Measurements from ENCODE around the gene PSMD8.
"Not testable (repeated sequence)": the region's sequence is repeated elsewhere in the genome, so short reads cannot be mapped to it uniquely, and the experiment has no call there.

PSMD8 gene

GRCh38 chr19:38362076-38362945 lies 12.1 kb upstream of the PSMD8 start:
- peak; percentile 97 for DNase-seq

- DNase-seq: not testable (repeated sequence)
Measured at GRCh38 chr19:38362946-38363688, 11.3 kb upstream of the PSMD8 start.

- no peak for DNase-seq
Measured at GRCh38 chr19:38367041-38367440, 7.3 kb upstream of the PSMD8 start.

- no peak for DNase-seq
Measured at GRCh38 chr19:38369584-38369983, 4.8 kb upstream of the PSMD8 start.

GRCh38 chr19:38370299-38370698 lies 4.1 kb upstream of the PSMD8 start:
- no peak for DNase-seq

GRCh38 chr19:38371081-38371480 lies 3.3 kb upstream of the PSMD8 start:
- no peak for DNase-seq

GRCh38 chr19:38373907-38374331 lies 452 bp upstream of the PSMD8 start:
- DNase-seq: no peak

- DNase-seq: no peak
Measured at GRCh38 chr19:38375098-38375493, 725 bp downstream of the PSMD8 start.

GRCh38 chr19:38375748-38376147 lies 1.4 kb downstream of the PSMD8 start:
- no peak for DNase-seq

- DNase-seq: no peak
Measured at GRCh38 chr19:38376576-38376975, 2.2 kb downstream of the PSMD8 start.

GRCh38 chr19:38377052-38377451 lies 2.7 kb downstream of the PSMD8 start:
- no peak for DNase-seq

- no peak for DNase-seq
Measured at GRCh38 chr19:38378866-38379265, 4.5 kb downstream of the PSMD8 start.

- no peak for DNase-seq
Measured at GRCh38 chr19:38381138-38381537, 6.8 kb downstream of the PSMD8 start.

GRCh38 chr19:38383184-38383583 lies 8.8 kb downstream of the PSMD8 start:
- DNase-seq: no peak

- DNase-seq: no peak
Measured at GRCh38 chr19:38383743-38384142, 9.4 kb downstream of the PSMD8 start.

- no peak for DNase-seq
Measured at GRCh38 chr19:38384209-38385027, 10.0 kb downstream of the PSMD8 start.

- no peak for DNase-seq
Measured at GRCh38 chr19:38385057-38385803, 10.9 kb downstream of the PSMD8 start.

- no peak for DNase-seq
Measured at GRCh38 chr19:38385804-38386257, 11.5 kb downstream of the PSMD8 start.

GRCh38 chr19:38386300-38386970 lies 12.1 kb downstream of the PSMD8 start:
- DNase-seq: no peak

GRCh38 chr19:38386971-38387549 lies 12.7 kb downstream of the PSMD8 start:
- DNase-seq: no peak

Measured in activated CD4-positive, alpha-beta T cell treated with anti-CD3 and anti-CD28 coated beads, Interleukin-2, amount 50 U/mL, for 48 hours (primary cell).